Smooth muscle cell (in vitro differentiated cells): ENCODE data around the gene RAC2. TPM values are rescaled to one million over a fixed set of nuclear protein-coding genes. Genes with fewer than 3 reads are reported as not detected.

Experiments
- DNase-seq: peaks from one replicate; lab custom pipeline; 2025; ENCODE audit not compliant: unreplicated experiment; lab: John Stamatoyannopoulos, UW
- H2AFZ ChIP-seq: fragments of 200-600 bp; sonication (generic); 2 replicates; pipeline ENCODE4 v1.6.0; 2016; ENCODE audit warnings: antibody characterized with exemption, low read depth, mild to moderate bottlenecking
- H3F3A ChIP-seq: fragments of 200-600 bp; sonication (generic); 2 replicates; pipeline ENCODE4 v1.6.0; 2017; ENCODE audit warnings: antibody characterized with exemption, low read depth
- H3K27ac ChIP-seq: fragments of 200-600 bp; sonication (generic); 2 replicates; pipeline ENCODE4 v1.5.1; 2016; ENCODE audit warnings: low read depth, mild to moderate bottlenecking
- H3K27me3 ChIP-seq: fragments of 200-600 bp; sonication (generic); 2 replicates; pipeline ENCODE4 v1.6.1; 2016; ENCODE audit warnings: low read depth, mild to moderate bottlenecking
- H3K36me3 ChIP-seq: fragments of 200-600 bp; sonication (generic); 2 replicates; pipeline ENCODE4 v1.5.1; 2016; ENCODE audit warnings: low read depth
- H3K4me1 ChIP-seq: fragments of 200-600 bp; sonication (generic); 2 replicates; pipeline ENCODE4 v1.5.1; 2016; ENCODE audit warnings: low read depth
- H3K4me2 ChIP-seq: fragments of 200-600 bp; sonication (generic); 2 replicates; pipeline ENCODE4 v1.6.0; 2016; ENCODE audit warnings: mild to moderate bottlenecking
- H3K4me3 ChIP-seq: fragments of 200-600 bp; sonication (generic); 2 replicates; pipeline ENCODE4 v1.5.1; 2016; ENCODE audit warnings: mild to moderate bottlenecking
- H3K79me2 ChIP-seq: fragments of 200-600 bp; sonication (generic); 2 replicates; pipeline ENCODE4 v1.6.0; 2016; ENCODE audit warnings: low read depth, mild to moderate bottlenecking
- H3K9ac ChIP-seq: fragments of 200-600 bp; sonication (generic); 2 replicates; pipeline ENCODE4 v1.6.0; 2016; ENCODE audit warnings: low read depth
- H3K9me3 ChIP-seq: fragments of 200-600 bp; sonication (generic); replicated peaks from 2 replicates; pipeline ENCODE4 v1.5.1; 2016; ENCODE audit warnings: low read depth
- H4K20me1 ChIP-seq: fragments of 200-600 bp; sonication (generic); 2 replicates; pipeline ENCODE4 v1.6.0; 2016; ENCODE audit warnings: low read depth
- CTCF ChIP-seq: fragments of 200-600 bp; sonication (generic); IDR thresholded peaks from 2 replicates; pipeline ENCODE4 v1.5.1; 2017; ENCODE audit warnings: borderline replicate concordance, mild to moderate bottlenecking, antibody characterized with exemption; ENCODE audit not compliant: insufficient read depth, poor library complexity, severe bottlenecking
- WGBS: methylation state at CpG from one replicate; pipeline ENCODE4 v1.1.7; 2016; ENCODE audit warnings: low lambda C conversion rate; 5-methylcytosine and 5-hydroxymethylcytosine counted together
- polyA plus RNA-seq: library from polyadenylated mRNA; unstranded; fragments of >200 nt; fragmentation: Nextera tagmentation; extraction: Ambion mirVana; gene quantifications from 2 replicates; pipeline ENCODE4 v1.2.1, GENCODE V29; 2016
- total RNA-seq: library from RNA; depleted of rRNA; stranded (reverse); fragments of >200 nt; gene quantifications from 2 replicates; pipeline ENCODE4 v1.2.3, GENCODE V29; 2014

The RAC2 gene
- total and polyA plus RNA-seq, 2 experiments from 2014 or later = 3.6 to 4.0 TPM

DNA sequence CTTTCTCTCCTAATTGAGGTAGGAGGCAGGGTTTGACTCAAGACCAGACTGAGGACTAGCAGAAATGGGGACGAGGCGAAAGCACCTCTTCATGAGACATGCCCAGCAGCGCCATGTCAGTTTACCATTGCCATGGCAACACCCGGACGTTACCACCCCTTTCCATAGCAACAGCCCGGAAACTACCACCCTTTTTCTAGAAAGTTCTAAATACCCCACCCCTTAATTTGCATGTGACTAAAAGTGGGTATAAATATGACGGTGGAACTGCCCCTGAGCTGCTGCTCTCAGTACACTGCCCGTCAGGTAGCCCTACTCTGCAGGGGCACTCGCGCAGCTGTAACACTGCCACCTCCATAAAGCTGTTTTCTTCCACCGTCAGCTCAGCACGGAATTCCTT, 5.9 kb upstream of the RAC2 start:
- Histone ChIP-seq H3K9ac (no peak overlapping the region), H2AFZ (no peak overlapping the region), H3F3A (no peaks in the 10 kb centered on the region), H3K27ac (no peak overlapping the region), H3K27me3 (no peaks in the 10 kb centered on the region), H3K4me2 (no peak overlapping the region), H3K4me1 (no peaks in the 10 kb centered on the region), H3K79me2 (no peaks in the 10 kb centered on the region), H3K4me3 (no peak overlapping the region), H3K36me3 (no peaks in the 10 kb centered on the region), H3K9me3 (no peaks in the 10 kb centered on the region), H4K20me1 (no peaks in the 10 kb centered on the region)
- no peak for DNase-seq
- 83% methylated on average over 12 of the region's 12 CpGs for WGBS
- TF ChIP-seq CTCF = no peak

DNA sequence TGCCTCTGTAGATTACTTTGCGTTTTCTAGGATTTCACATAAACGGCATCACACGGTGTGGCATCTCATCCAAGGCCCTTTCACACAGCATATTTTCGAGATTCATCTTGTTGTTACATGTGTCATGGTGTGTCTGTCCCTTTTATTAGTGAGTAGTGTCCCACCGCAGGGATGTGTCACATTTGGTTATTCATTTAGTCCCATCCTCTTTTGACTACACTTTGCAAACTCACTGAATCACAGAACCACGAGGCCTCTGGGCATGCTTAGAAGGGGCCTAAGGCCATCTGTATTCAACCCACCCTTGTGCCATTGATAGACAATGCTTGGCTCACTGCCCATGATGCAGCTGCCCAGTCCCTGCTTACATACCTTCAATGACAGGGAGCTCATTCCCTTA, 4.2 kb upstream of the RAC2 start:
- H2AFZ ChIP-seq = no peak overlapping the region
- H3K27me3 ChIP-seq = no peaks in the 10 kb centered on the region
- no peak overlapping the region for H3K4me2 ChIP-seq
- H4K20me1 ChIP-seq = no peaks in the 10 kb centered on the region
- H3K27ac ChIP-seq = no peak overlapping the region
- H3K79me2 ChIP-seq = no peaks in the 10 kb centered on the region
- 71% methylated on average over 6 of the region's 6 CpGs for WGBS
- no peak for DNase-seq
- H3K9me3 ChIP-seq = no peaks in the 10 kb centered on the region
- no peaks in the 10 kb centered on the region for H3K36me3 ChIP-seq
- no peaks in the 10 kb centered on the region for H3F3A ChIP-seq
- no peak overlapping the region for H3K4me3 ChIP-seq
- TF ChIP-seq CTCF = no peak
- no peak overlapping the region for H3K9ac ChIP-seq
- H3K4me1 ChIP-seq = no peaks in the 10 kb centered on the region

GRCh38 chr22:37245740-37246139, 1.7 kb upstream of the RAC2 start:
- no peaks in the 10 kb centered on the region for H3K9me3 ChIP-seq
- no peaks in the 10 kb centered on the region for H3K36me3 ChIP-seq
- H3K4me1 ChIP-seq = peaks cover 6% of the 10 kb centered on the region
- no peaks in the 10 kb centered on the region for H3K27me3 ChIP-seq
- 83% methylated on average over 6 of the region's 6 CpGs for WGBS
- no peak for TF ChIP-seq CTCF
- no peaks in the 10 kb centered on the region for H4K20me1 ChIP-seq
- H3K4me2 ChIP-seq = no peak overlapping the region
- no peak overlapping the region for H2AFZ ChIP-seq
- H3F3A ChIP-seq = no peaks in the 10 kb centered on the region
- no peak overlapping the region for H3K27ac ChIP-seq
- no peak for DNase-seq
- H3K79me2 ChIP-seq = no peaks in the 10 kb centered on the region
- no peak overlapping the region for H3K4me3 ChIP-seq
- H3K9ac ChIP-seq = no peak overlapping the region

DNA sequence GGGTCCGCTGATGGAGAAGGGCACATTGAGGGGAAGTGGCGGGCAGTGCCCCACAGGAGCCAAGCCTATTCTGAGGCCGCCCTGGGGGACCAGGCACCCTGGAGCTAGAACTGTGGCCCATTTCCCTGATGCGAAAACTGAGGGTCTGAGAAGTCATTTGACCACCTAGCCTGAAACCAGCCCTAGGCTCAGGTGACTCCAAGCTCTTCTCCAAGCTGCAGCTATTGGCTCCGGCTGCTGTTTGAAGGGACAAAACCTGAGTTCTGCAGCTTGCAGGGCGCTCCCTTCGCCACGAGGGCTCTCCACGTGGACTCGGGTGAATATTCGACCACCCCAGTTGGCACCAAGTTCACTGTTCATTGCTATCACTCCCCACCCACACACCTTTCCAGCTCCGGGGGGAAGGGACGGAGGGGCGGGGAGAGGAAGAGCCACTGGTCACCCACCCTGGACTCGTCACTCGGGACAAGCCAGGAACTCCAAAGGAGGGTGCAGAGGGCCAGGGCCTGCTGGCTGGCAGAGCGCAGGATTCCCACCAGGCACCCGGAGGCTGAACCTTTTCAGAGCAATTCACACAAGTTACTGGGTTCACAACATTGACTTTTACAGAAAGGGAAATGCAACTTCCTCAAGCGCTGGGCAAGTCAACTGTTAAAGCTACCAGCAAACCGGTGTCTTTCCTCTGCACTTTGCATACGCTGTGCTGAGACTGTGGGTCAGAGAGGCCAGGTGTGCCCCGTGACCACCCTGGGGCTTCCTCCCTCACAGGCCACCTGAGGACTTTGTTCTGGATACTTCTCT, 1.1 kb upstream of the RAC2 start:
- no peak for DNase-seq
- TF ChIP-seq CTCF = no peak
- 85% methylated on average over 21 of the region's 22 CpGs for WGBS
- H3K9me3 ChIP-seq = no peaks in the 10 kb centered on the region
- H2AFZ ChIP-seq = no peak overlapping the region
- no peak overlapping the region for H3K9ac ChIP-seq
- H3F3A ChIP-seq = no peaks in the 10 kb centered on the region
- H3K27ac ChIP-seq = no peak overlapping the region
- H3K4me1 ChIP-seq = peaks cover 6% of the 10 kb centered on the region
- no peaks in the 10 kb centered on the region for H3K79me2 ChIP-seq
- no peak overlapping the region for H3K4me2 ChIP-seq
- no peak overlapping the region for H3K4me3 ChIP-seq
- no peaks in the 10 kb centered on the region for H3K36me3 ChIP-seq
- H4K20me1 ChIP-seq = no peaks in the 10 kb centered on the region
- H3K27me3 ChIP-seq = no peaks in the 10 kb centered on the region
